Mucosa of rectum (tissue), 2 donors: ENCODE measurements around the gene CCDC201.
"Not testable (repeated sequence)": the region's sequence is repeated elsewhere in the genome, so short reads cannot be mapped to it uniquely, and the experiment has no call there.

Source experiments
- H3K27ac ChIP-seq, 2 donors: one replicate each; pipeline ENCODE4 v1.7.0; 2013; ENCODE audit warnings: inconsistent platforms in 2 of 2, low read depth in 2 of 2, low read length in 2 of 2
- H3K27me3 ChIP-seq, 2 donors: one replicate each; pipeline ENCODE4 v1.7.0; 2013; ENCODE audit warnings: low read length in 2 of 2; ENCODE audit not compliant: control insufficient read depth in 2 of 2, insufficient read depth in 2 of 2
- H3K36me3 ChIP-seq, 2 donors: one replicate each; pipeline ENCODE4 v1.7.0; 2013; ENCODE audit warnings: low read length in 2 of 2; ENCODE audit not compliant: control insufficient read depth in 2 of 2, insufficient read depth in 2 of 2
- H3K4me1 ChIP-seq, 2 donors: one replicate each; pipeline ENCODE4 v1.7.0; 2013; ENCODE audit warnings: low read length in 2 of 2, mild to moderate bottlenecking in 1 of 2; ENCODE audit not compliant: control insufficient read depth in 2 of 2, insufficient read depth in 2 of 2
- H3K4me3 ChIP-seq, 2 donors: one replicate each; pipeline ENCODE4 v1.7.0; 2013; ENCODE audit warnings: low read length in 2 of 2
- H3K9ac ChIP-seq, 2 donors: one replicate each; pipeline ENCODE4 v1.7.0; 2013; ENCODE audit warnings: low read length in 2 of 2, low read depth in 1 of 2, mild to moderate bottlenecking in 1 of 2
- H3K9me3 ChIP-seq, 2 donors: one replicate each; pipeline ENCODE4 v1.7.0; 2013; ENCODE audit warnings: low read length in 2 of 2; ENCODE audit not compliant: control insufficient read depth in 2 of 2
- donor health status: healthy.
- donor health status: Normal muscosa, but diverticular disease.

CCDC201 gene

GRCh38 chr7:45876519-45876918, 3.6 kb upstream of the CCDC201 start:
- Histone ChIP-seq H3K4me3 (no peak overlapping the region), H3K27me3 (no peaks in the 10 kb centered on the region), H3K4me1 (no peaks in the 10 kb centered on the region), H3K36me3 (no peaks in the 10 kb centered on the region), H3K27ac (no peak overlapping the region), H3K9ac (no peak overlapping the region), H3K9me3 (no peaks in the 10 kb centered on the region)

GRCh38 chr7:45874408-45875131, 1.7 kb upstream of the CCDC201 start:
- Histone ChIP-seq H3K36me3 (no peaks in the 10 kb centered on the region), H3K9me3 (no peaks in the 10 kb centered on the region), H3K9ac (no peak overlapping the region), H3K27ac (no peak overlapping the region), H3K4me1 (no peaks in the 10 kb centered on the region), H3K27me3 (no peaks in the 10 kb centered on the region), H3K4me3 (no peak overlapping the region)

- Histone ChIP-seq H3K4me1 (no peaks in the 10 kb centered on the region), H3K27me3 (no peaks in the 10 kb centered on the region), H3K4me3 (no peak overlapping the region), H3K36me3 (no peaks in the 10 kb centered on the region), H3K9me3 (no peaks in the 10 kb centered on the region), H3K9ac (no peak overlapping the region), H3K27ac (no peak overlapping the region)
These were observed 473 bp upstream of the CCDC201 start for GRCh38 chr7:45873355-45873754.

- no peak overlapping the region for H3K4me3 ChIP-seq
- no peaks in the 10 kb centered on the region for H3K9me3 ChIP-seq
- H3K9ac ChIP-seq, result no peak overlapping the region
- H3K27me3 ChIP-seq, result no peaks in the 10 kb centered on the region
- H3K36me3 ChIP-seq, result no peaks in the 10 kb centered on the region
- no peaks in the 10 kb centered on the region for H3K4me1 ChIP-seq
- no peak overlapping the region for H3K27ac ChIP-seq
These were observed 507 bp downstream of the CCDC201 start for GRCh38 chr7:45872116-45873034.

- Histone ChIP-seq H3K27ac (no peak overlapping the region), H3K4me1 (no peaks in the 10 kb centered on the region), H3K9ac (no peak overlapping the region), H3K36me3 (no peaks in the 10 kb centered on the region), H3K4me3 (no peak overlapping the region), H3K9me3 (no peaks in the 10 kb centered on the region), H3K27me3 (peaks cover 0 to 3% of the 10 kb centered on the region in 2 donors)
These were observed 3.5 kb downstream of the CCDC201 start for GRCh38 chr7:45869426-45869825.

DNA sequence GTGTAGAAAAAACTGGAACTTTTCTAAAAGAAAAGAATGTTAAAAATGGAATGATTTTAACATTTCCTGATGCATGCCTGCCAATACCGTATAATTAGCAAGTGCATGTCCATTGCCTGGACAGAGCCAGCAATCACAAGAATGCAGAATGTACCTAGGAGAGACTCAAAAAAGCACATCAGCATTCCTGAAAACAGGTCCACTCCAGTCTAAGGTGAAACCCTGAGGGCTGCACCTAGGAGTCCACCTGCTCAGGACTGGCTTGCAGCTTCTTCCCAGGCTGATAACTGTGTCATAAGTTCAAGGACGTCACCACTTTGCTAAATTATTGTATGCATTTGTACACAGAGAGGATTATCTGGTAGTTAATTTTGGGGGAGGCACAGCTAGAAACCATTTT, 5.4 kb downstream of the CCDC201 start:
- Histone ChIP-seq H3K27ac (no peak overlapping the region), H3K9me3 (no peaks in the 10 kb centered on the region), H3K36me3 (no peaks in the 10 kb centered on the region), H3K4me1 (no peaks in the 10 kb centered on the region), H3K9ac (no peak overlapping the region), H3K27me3 (peaks cover 0 to 3% of the 10 kb centered on the region in 2 donors), H3K4me3 (no peak overlapping the region)

GRCh38 chr7:45865594-45866410, 7.1 kb downstream of the CCDC201 start:
- H3K9me3 ChIP-seq, result no peaks in the 10 kb centered on the region
- H3K27me3 ChIP-seq, result peaks cover 0 to 3% of the 10 kb centered on the region in 2 donors
- no peaks in the 10 kb centered on the region for H3K36me3 ChIP-seq
- H3K4me1 ChIP-seq, result no peaks in the 10 kb centered on the region
- H3K4me3 ChIP-seq, result no peak overlapping the region
- H3K27ac ChIP-seq, result no peak overlapping the region
- no peak overlapping the region for H3K9ac ChIP-seq

GRCh38 chr7:45863715-45864114, 9.2 kb downstream of the CCDC201 start:
- peaks cover 0 to 5% of the 10 kb centered on the region in 2 donors for H3K27me3 ChIP-seq
- no peak overlapping the region for H3K9ac ChIP-seq
- H3K4me3 ChIP-seq, result no peak overlapping the region
- H3K4me1 ChIP-seq, result no peaks in the 10 kb centered on the region
- no peaks in the 10 kb centered on the region for H3K36me3 ChIP-seq
- no peak overlapping the region for H3K27ac ChIP-seq
- H3K9me3 ChIP-seq, result no peaks in the 10 kb centered on the region

DNA sequence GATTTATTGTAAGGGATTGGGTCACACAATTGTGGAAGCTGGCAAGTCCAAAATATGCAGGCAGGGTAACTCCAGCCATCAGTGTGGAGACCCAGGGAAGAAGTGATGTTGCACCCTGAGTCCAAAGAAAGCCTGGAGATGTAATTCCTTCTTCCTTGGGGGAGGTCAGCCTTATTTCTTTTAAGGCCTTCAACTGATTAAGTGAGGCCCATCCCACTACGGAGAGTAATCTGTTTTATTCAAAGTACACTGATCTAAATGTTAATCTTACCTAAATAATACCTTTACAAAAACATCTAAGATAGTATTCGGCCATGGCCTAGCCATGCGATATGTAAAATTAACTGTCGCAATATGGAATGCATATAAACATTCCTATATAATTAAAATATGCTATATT, 16.0 kb downstream of the CCDC201 start:
- H3K27ac ChIP-seq, H3K4me1 ChIP-seq, H3K36me3 ChIP-seq, H3K9me3 ChIP-seq, H3K4me3 ChIP-seq, H3K9ac ChIP-seq, H3K27me3 ChIP-seq: not testable (repeated sequence)

DNA sequence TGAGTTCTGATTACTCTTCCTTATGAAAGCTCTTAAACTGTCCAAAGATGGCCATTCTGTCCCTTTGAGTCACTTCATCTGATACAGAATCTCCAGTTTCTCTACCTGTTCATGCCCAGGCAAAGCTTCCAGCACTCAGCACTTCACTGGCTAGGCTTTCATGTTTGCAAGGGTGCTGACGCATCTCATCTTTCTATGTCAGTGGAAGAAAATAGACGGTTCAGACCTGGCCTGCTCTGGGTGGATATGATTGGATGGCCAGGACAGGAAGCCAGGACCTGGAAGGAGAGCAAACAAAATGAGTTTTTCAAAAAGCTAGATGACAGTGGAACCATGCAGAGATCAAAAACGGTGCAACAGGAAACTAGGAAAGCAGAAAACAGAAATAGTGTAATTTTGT, 17.2 kb downstream of the CCDC201 start:
- H3K4me1 ChIP-seq, result not testable (repeated sequence)

More for the DNA sequence above, 17.2 kb downstream of the CCDC201 start:
- H3K9me3 ChIP-seq, H3K27me3 ChIP-seq, H3K27ac ChIP-seq, H3K9ac ChIP-seq, H3K4me3 ChIP-seq, H3K36me3 ChIP-seq: not testable (repeated sequence)
